ENCODE data around the gene SLC2A4RG.

SLC2A4RG gene

GRCh38 chr20:63741676-63742380, 2.3 kb downstream of the SLC2A4RG start:
- no peak for DNase-seq (ENCODE audit: low spot score)

- DNase-seq (ENCODE audit: low spot score): no peak
Measured at GRCh38 chr20:63742381-63743024, 2.9 kb downstream of the SLC2A4RG start.

- DNase-seq (ENCODE audit: low spot score): no peak
Measured at GRCh38 chr20:63743210-63743970, 3.8 kb downstream of the SLC2A4RG start.

GRCh38 chr20:63744158-63744557, 4.6 kb downstream of the SLC2A4RG start:
- no peak for DNase-seq (ENCODE audit: low spot score)

- DNase-seq (ENCODE audit: low spot score): no peak
Measured at GRCh38 chr20:63744574-63745423, 5.2 kb downstream of the SLC2A4RG start.

- no peak for DNase-seq (ENCODE audit: low spot score)
Measured at GRCh38 chr20:63745424-63745805, 5.8 kb downstream of the SLC2A4RG start.

- DNase-seq (ENCODE audit: low spot score): no peak
Measured at GRCh38 chr20:63745961-63746731, 6.6 kb downstream of the SLC2A4RG start.

GRCh38 chr20:63746751-63747315, 7.3 kb downstream of the SLC2A4RG start:
- no peak for DNase-seq (ENCODE audit: low spot score)

- DNase-seq (ENCODE audit: low spot score): no peak
Measured at GRCh38 chr20:63747622-63748069, 8.1 kb downstream of the SLC2A4RG start.

- DNase-seq (ENCODE audit: low spot score): no peak
Measured at GRCh38 chr20:63748070-63748933, 8.7 kb downstream of the SLC2A4RG start.

GRCh38 chr20:63748934-63749270, 9.3 kb downstream of the SLC2A4RG start:
- no peak for DNase-seq (ENCODE audit: low spot score)

GRCh38 chr20:63749597-63750508, 10.3 kb downstream of the SLC2A4RG start:
- DNase-seq (ENCODE audit: low spot score): no peak

- DNase-seq (ENCODE audit: low spot score): no peak
Measured at GRCh38 chr20:63750807-63751470, 11.4 kb downstream of the SLC2A4RG start.

GRCh38 chr20:63751471-63752271, 12.1 kb downstream of the SLC2A4RG start:
- no peak for DNase-seq (ENCODE audit: low spot score)

- DNase-seq (ENCODE audit: low spot score): no peak
Measured at GRCh38 chr20:63752411-63753101, 13.0 kb downstream of the SLC2A4RG start.

GRCh38 chr20:63753381-63753780, 13.8 kb downstream of the SLC2A4RG start:
- no peak for DNase-seq (ENCODE audit: low spot score)

GRCh38 chr20:63754008-63754407, 14.4 kb downstream of the SLC2A4RG start:
- no peak for DNase-seq (ENCODE audit: low spot score)

Measured in LoVo (cell line).